ENCODE results near the gene MDFIC2.
"Not testable (repeated sequence)": the region's sequence is repeated elsewhere in the genome, so short reads cannot be mapped to it uniquely, and the experiment has no call there.

Gene MDFIC2

DNA sequence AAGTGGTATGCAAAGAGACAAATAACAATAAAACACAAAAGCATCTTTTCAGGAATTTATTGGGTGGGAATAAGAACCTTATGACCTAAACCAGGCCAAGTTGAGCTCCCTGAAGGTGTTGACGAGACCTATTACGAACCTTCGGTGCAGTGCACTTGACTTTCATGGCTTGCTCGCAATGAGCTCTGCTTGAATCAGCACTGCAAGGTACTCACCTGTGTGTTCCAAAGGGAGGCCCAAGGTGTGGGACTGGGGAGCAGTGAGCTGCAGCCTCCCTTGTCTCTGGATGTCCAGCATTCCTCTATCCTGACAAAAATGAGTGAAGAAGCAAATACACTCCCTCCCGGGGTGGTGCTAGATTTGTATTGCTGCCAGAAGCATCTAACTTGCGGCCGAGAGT, at the start of gene MDFIC2:
Gene MDFIC2 (minus strand): TSS at position 303 of the 400 bp plus-strand sequence. CDS start 665 bp downstream, outside the sequence.
- no peak for DNase-seq

DNA sequence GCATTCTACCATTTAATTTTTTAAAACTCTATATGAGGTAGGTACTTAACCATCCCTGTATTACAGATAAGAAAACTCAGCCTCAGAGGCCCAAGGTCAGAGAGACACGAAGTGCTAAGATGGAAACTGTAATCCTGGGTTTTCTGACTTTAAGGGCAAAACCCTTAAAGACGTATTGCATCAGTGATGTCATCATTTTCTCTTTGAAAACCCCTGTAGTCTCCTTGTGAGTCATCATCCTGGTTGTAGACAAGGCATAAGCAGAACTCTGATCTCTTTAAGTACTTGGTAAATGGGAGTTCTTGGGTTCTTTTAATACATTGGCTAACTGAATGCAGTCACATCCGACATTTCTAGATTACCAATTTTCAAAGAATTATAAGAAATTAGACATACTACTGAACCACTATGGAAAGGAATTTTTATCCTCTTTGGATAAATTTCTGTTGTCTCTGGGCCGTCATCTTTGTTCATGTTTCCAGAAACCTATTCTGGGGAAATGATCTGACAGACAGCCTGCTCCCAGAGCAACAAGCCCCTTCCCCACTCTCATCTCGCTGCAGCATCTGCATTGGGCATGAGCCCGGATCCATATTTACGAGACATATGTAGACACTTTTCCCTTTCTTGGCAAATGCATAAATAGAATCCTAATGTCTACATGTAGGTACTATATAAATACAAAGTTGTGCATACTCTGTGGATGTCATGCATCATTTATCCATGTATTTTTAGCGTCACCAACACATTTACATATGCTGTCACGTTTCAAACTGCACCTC, 48.7 kb upstream of the MDFIC2 start:
- DNase-seq: no peak

DNA sequence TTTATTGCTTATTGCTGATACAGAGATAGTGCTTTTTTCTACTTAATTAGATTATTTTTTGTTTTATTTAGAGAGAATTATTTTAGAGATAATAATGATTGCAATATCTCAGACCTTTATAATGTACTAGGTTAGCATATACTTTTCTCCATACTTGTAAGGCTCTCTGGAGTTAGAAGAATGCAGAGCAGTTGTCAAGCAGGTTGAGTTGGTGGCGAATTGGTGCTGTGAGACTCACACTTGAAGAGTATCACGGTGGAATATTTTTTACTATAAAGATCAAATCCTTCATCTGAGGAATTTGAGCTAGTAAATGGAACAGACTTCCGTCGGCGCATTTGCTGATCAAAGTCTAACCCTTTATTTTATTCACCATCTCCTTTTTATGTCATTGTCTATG, 47.3 kb upstream of the MDFIC2 start:
- no peak for DNase-seq

DNA sequence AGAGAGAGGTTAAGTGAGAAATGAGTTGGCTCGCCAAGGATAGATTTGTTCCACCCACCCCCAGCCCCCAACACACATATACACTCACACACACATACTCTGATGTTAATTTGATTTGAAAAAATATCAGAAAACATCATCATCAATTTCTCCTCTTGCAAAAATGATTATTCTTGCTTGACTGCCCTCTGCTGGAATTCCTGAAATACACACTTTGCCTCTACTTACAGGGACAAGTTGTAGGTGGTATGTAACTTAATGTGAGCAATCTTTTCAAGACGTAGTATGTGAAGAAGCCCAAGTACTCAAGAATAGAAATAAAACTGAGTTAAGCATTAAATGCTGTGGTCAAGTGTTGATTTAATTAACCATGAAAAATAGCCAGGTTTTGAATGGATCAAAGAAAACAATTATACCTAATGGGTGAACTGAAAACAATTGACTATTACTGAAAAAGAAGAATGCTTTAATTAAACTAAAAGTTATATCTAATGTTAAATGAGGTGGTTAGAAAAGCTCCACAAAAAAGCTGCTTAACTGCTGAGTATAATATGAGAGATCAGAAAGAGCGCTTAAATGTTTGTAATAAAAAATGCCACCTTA, 46.6 kb upstream of the MDFIC2 start:
- DNase-seq: peak; percentile 33

DNA sequence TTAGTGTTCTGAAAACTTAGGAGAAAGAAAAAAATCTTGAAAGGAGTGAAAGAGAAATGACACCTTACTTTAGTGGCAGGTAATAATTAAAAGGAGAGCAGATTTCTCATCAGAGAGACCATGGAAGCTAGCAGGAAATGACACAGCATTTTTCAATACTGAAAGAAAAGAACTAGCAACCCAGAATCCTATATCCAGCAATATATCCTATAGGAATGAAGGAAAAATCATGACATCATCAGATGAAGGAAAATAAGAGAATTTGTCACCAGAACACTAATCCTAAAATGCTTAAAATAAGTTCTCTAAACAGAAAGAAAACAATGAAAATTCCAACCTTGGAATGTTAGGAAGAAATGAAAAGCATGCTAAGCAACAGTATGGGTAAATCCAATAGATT, 39.8 kb upstream of the MDFIC2 start:
- no peak for DNase-seq

DNA sequence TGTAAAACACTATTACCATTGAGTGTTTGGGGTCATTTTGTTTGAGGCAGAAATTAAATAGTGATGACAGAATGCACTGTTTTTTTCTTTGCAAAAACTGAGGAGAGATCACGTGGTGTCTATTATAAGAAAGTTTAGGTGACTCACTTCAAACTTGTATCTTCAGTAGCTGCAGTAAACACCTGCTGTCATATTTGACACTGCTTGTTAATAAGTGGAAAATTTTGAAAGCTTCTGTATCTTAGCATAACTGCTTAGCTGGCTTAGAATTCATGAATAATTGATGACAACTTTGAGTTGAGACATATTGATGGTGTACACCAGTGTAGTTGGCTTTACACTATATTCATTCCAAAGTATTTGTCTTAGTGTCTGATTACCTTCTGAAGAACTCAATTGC, 29.7 kb upstream of the MDFIC2 start:
- DNase-seq: no peak

DNA sequence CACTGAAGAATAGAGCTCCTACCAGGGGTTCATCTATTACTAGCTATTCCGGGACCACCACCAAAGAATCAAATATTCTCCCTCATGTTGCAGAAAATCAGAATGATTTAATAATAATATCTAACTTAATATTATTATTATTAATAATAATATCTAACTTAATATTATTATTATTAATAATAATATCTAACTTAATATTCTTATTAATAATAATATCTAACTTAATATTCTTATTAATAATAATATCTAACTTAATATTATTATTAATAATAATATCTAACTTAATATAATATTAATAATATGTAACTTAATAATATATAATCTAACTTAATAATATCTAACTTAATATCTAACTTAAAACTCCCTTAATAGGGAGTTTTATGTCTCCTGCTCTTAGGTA, 24.4 kb upstream of the MDFIC2 start:
- not testable (repeated sequence) for DNase-seq

DNA sequence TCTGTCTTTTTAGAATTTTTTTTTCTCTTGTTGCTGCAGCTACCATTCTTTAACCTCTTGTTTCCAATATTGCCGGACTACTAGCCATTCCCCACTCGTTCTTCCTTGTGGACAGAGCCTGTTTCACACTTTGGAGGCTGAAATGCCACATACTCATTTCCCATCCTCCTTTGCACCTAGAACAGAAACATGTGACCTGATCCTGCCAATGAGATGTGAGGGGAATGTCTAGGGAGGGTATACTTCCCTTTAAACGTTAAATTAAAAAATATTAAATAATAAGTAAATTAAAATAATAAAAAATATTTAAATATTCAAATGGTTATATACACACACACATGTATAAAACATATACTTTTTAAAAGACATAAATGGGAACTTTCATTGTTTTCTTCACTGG, 20.6 kb upstream of the MDFIC2 start:
- DNase-seq: no peak

DNA sequence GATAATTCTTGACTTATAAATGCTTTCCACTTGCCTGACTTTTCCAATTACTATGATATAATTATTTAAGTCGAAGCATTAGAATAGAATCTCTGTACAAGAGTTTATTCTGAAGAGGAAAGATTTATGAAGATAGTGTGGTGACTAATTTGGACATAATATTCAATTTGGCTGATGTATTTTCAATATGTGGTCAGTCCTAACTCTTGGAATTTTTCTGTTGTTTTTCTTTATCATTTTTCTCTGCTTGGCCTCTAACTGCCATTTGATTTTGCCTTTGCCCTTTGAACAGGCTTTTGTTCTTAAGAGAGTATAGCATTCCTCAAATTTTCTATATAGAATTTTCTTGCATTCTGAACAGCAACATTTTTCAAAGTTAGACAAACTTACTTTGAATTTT, 2.6 kb upstream of the MDFIC2 start:
- DNase-seq: no peak

DNA sequence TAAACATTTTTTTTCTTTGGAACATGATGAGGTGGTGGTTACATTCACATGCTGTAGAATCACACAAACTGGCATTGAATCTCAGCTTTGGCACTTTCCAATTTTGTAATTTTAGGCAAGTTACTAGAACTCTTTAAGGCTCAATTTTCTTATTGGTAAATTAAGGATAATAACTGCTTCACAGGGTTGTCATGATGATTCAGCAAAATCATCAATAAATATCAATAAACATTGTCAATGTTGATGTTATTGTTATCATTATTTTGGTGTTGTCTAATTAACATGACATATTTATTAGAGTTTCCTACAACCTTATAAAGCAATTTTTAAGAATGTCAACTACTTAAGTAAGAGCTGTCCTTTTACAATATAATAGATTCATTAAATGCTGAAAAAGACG, 1.6 kb downstream of the MDFIC2 start:
- no peak for DNase-seq

DNA sequence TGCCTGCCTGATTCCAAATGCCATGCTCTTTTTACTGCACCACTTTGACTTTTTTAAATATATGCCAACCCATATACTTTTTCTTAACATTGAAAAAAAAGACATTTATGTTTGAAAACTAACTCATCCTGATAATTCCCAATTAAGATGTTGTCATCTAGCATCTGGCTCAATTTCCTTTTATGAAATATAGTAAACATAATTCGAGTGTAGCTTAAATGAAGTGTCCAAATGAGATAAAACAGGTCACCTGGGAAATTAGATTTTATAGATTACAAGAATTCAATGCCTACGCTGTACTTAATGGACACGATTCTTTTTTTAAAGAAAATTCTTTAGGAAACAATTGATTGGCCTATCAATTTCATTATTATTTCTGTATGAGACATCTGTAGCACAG, 2.8 kb downstream of the MDFIC2 start:
- DNase-seq: no peak

DNA sequence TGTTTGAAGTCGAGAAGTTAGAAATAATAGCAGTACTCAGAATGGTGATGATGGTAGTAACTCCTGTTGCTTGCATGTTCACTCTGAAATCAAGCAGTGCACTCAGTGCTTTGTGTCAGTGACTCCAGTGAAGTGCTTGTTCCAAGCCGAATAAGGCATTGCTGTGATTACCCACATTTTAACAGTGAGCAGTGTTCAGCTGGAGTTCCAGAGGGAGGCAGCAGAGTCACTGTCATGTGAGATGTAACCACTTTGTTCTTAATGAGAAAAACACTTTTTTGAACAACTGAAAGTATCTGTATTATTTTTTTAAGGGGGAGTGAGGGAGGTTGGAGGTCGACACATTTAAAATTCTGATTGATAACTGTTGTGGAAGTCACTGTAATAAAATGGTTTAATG, 3.7 kb downstream of the MDFIC2 start:
- no peak for DNase-seq

DNA sequence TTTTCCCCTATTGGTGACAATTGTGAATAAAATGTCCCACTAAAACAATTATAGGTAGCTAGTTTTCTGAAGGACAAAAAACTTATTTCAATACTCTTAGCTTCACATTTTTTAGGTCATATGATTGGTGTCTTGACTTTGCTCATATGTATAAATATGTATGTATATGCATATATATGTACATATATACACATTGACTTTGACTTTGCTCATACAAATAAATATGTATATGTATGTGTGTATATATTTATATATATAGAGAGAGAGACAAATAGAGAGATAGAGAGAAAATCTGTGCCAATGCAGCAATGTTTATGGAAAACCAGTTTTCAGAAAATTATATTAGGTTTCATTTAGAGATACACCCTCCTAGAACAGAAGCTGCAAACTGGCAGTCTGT, 5.7 kb downstream of the MDFIC2 start:
- no peak for DNase-seq

DNA sequence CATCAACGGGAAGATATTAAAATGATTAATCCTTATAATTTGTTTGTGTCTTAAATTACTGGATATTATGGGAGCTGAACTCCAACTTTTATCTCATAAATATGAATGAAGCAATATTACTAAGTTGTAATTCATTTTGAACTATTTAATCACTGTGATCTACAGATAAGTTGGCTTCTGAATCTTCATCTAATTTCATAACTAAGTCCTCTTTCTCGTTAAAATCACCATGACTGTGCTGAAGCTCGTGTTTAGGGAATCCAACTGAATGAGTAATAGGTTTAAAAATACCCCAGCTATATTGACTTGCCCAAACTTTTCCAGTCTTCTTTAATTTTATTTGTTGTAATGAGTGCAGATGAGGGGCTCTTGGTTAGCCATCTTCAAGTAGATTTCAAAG, 14.1 kb downstream of the MDFIC2 start:
- DNase-seq: no peak

DNA sequence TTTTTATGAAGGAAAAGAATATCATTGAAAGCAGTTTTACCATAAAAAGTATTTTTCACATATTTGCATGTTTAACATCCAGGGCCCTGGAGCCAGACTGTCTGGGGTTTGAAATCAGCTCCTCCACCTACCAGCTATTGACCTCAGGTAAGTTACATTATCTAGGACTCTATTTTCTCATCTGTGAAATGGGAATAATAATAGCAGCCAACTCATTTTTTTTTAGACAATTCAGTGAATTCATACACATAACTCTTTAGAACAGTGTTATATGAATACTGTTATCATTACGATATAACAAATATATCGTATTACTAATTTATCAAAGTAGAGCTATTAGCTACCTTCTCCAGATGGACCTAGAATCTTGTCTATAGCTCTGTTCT, 21.3 kb downstream of the MDFIC2 start:
- no peak for DNase-seq

DNA sequence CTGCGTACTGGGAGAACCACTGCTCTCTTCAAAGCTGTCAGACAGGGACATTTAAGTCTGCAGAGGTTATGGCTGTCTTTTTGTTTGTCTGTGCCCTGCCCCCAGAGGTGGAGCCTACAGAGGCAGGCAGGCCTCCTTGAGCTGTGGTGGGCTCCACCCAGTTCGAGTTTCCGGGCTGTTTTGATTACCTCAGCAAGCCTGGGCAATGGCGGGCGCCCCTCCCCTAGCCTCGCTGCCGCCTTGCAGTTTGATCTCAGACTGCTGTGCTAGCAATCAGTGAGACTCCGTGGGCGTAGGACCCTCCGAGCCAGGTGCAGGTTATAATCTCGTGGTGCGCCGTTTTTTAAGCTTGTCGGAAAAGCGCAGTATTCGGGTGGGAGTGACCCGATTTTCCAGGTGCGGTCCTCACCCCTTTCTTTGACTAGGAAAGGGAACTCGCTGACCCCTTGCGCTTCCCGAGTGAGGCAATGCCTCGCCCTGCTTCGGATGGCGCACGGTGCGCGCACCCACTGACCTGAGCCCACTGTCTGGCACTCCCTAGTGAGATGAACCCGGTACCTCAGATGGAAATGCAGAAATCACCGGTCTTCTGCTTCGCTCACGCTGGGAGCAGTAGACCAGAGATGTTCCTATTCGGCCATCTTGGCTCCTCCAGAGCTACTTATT, 21.9 kb downstream of the MDFIC2 start:
- not testable (repeated sequence) for DNase-seq

DNA sequence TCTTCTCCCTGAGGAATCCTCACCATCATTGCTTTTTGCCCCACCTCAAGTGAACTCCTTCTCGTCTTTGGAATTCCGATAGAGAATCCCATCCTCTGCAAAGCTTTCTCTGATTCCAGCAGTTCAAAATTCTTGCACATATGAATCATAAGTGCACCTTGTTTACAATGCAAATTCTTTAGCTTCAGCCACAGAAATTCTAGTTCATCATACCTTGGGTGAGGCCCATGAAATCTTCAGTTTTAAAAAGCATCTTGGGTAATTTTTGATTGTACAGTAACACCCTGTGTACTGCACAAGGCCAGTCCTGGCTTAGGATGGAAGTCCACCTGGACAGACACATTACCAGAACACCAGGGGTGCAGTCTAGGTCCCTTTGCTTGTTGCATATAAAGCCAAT, 30.8 kb downstream of the MDFIC2 start:
- no peak for DNase-seq

DNA sequence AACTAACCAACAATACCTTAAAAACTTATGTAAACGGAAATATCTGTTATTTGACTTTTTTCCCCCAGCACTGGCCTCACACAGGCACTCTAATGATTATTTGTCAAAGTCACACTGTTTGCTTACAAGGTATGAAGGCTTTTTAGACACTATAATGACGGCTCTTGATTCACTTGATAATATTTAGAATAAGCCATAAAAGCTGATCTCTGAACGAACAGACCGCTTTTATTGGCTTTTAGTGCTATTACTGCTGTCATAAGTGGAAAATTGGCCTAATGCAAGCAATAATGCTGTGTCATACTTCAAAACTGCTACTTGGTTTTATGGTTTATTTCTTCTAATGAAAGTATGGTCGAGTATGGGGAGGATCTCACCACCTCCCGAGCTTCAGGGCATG, 35.1 kb downstream of the MDFIC2 start:
- DNase-seq: peak; percentile 97

DNA sequence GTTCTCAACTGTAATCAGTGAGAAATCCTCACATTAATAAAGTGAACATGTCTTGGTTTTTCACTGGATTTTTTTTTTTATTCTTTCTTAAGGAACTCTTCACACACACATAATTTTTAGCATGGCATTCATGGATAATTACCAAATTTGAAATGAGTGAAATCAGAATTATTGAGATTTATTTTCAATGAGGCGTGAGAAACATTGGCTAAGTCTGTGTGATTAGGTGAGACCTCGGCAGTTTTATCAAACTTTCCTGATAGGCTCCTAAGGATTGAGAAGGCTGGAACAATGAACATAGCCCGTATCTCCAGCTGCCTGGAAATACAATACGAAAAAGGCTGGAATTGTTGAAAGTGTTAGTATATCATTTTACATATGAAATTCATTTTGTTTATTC, 35.5 kb downstream of the MDFIC2 start:
- no peak for DNase-seq

DNA sequence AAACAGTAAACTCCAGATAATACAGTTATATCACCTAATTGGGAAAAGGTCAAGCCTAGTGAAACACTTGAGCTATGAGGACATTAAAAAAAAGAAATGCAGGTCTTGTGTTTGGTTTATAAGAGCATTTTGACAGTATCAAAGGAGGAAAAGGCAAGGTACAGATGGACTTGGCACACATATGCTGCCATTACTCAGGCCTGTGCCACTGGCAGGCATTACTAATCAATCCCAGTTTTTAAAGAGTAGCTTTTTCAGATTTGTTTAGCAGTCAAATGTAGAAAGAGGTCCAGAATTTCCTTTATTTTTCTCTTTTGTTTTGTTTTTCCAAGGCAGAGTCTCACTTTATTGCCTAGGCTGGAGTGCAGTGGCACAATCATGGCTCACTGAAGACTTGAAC, 38.9 kb downstream of the MDFIC2 start:
- DNase-seq: no peak

DNA sequence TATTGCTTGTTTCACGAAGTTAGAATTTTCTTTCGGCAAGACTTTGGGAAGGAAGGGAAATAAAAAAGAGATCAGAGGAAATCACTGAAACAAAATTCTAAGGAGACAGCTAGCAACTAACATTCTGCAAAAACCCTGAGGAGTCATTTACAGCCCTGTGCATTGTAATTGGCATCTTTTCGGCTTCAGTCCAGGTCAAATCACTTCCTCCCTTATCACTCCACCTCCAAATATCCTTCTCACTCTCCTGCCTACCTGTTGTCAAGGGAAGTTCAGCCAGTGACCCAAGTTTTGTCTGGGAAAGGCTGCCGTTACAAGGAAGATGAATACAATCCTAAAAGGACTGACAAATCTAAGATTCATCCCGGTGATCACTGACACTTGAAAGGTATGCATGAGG, 39.6 kb downstream of the MDFIC2 start:
- DNase-seq: no peak

DNA sequence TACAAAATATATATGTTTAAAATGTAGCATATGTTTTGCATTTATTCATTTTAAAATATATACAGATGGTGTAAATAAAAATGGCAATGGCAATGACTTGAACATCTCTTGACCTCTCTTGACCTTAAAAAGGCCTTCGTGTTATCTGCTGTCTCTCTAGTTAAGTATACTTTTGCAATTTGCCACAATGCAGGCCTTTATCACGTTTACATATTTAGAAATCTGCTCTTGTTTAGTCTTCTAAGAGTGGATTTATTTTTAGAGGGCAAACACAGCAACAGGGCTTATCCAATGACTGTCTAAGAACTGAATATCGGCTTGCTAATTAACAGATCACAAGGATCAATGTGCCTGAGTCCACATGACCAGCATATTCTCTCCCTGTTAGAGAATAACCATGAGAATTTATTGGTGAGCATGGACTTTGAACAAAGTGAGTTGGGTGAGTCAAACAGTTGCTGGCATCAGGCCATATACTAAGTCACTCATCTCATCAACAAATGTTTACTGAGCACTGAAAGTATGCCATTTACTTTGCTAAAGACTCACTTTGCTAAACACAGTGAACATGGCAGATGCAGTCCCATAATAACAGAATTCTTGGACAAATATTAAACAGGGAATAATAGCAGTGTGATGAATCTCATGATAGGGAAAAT, 48.2 kb downstream of the MDFIC2 start:
- DNase-seq: peak; percentile 8

DNA sequence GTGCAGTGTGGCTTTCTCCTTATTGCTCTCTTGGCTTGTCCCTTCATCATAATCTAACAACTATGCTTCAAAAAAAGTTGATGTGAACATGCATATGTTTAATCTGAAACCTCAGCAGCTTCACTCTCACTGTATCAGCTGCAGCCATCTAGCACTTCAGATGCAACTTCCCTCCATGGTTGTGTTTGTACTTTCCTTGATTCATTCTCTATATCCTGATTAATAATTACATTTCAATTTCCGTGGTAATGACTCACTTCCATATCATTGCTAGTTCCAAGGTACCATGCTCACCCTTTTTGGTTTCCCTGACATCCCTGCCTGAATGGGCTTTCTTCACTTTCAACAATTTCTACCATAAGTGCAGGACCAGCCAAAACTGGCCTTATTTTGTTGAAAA, 51.2 kb downstream of the MDFIC2 start:
- DNase-seq: no peak

DNA sequence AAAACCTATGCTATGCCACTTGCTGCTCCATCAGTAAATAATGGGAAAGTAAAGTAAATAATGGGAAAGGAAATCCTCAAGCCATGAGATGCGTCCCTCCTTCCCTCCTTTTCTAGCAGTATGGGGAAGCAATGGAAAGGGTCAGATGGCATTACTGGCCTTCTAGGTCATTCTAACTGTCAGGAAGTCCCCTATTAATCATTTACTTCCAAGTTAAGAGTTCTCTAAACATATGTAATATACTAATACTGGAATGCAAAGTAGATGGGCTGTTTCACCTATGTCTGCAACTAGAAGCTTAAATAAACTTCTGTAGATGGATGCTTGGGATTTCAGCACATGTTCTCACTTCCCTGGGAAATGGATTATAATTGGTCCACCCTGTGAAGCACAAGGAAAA, 55.9 kb downstream of the MDFIC2 start:
- no peak for DNase-seq

Data from NCI-H1105 treated with DMSO at 0.1 percent for 48 hours (cell line).